A549 (cell line): ENCODE results near the gene DPYSL4.

Experiments
- CBX8 ChIP-seq: fragments of 200-600 bp; sonication (generic); IDR thresholded peaks from 2 replicates; pipeline ENCODE4 v1.6.1; 2016
- RAD21 ChIP-seq, 2 experiments: fragments of >200 bp in 1 of 2; sonication (Bioruptor Twin) in 1 of 2; formaldehyde crosslinking in 1 of 2; IDR thresholded peaks in 1 of 2; conservative IDR thresholded peaks in 1 of 2; 2 replicates in 1 of 2; 3 replicates in 1 of 2; pipeline ENCODE4 v1.6.1; 2012 to 2018; ENCODE audit warnings: inconsistent platforms in 1 of 2
- RNF2 ChIP-seq: fragments of 200-600 bp; sonication (generic); IDR thresholded peaks from 2 replicates; pipeline ENCODE4 v1.6.1; 2016; ENCODE audit warnings: low read depth, mild to moderate bottlenecking, antibody characterized with exemption, moderate library complexity, borderline replicate concordance
- TP53 ChIP-seq: fragments of 250-450 bp; sonication (Bioruptor Pico); IDR thresholded peaks from 2 replicates; pipeline ENCODE4 v1.5.0; 2021; ENCODE audit warnings: mild to moderate bottlenecking, moderate library complexity
- ZNF302 ChIP-seq: fragments of 250-450 bp; sonication (Bioruptor Pico); IDR thresholded peaks from 2 replicates; pipeline ENCODE4 v1.9.0; 2021; ENCODE audit warnings: inconsistent platforms, mild to moderate bottlenecking, moderate library complexity
- TF ChIP-seq, protein P1 (sequence below): fragments of >200 bp; sonication (Bioruptor Twin); formaldehyde crosslinking; IDR thresholded peaks from 3 replicates; pipeline ENCODE4 v1.5.1; 2016
- TF ChIP-seq, protein P2 (sequence below): IDR thresholded peaks from 2 replicates; pipeline ENCODE4 v1.6.1; 2012

DNA sequence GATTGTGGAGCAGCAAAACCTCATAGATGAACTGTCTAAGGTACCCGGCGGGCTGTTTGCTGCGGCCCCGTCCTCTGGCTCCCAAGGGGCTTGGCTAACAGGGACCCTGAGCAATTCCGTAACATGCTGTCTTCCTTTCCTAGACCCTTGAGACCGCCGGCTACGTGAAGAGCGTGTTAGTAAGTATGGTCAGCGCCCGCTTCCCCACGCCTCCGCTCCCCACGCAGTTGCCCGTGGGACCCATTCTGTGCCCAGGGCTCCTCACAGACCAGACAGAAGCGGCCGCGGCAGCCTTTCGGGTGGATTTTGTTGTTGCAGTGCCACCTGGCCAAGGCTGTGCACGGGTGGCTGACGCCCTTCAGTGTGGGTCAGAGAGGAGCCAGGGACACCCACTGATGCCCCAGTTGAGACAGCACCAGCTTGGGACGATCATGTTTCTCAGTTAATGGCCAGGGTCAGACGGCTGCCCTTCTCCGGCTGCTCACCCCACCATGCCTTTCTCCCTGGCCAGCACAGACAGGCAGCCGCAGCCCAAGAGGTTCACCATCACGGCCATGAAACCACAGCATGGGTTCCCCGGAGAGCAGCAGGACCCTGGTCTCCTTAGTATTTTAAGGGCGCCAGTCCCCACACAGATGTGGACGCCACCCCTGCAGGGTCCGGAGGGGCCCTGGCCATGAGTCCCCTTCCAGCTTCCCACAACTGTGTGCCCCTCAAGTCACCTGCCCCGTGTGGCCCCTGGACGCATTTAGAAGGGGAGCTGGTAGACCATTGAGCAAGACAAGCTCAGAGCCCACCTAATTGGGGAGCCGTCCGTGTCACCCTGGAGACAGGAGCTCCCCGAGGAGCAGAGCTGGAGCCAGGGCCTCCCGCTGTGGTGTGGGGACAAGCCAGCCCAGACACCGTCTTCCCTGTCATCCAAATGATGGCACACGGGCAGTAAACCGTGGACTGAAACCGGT is 49.4 kb upstream of the DPYSL4 start:
- TF ChIP-seq, protein P1, sequence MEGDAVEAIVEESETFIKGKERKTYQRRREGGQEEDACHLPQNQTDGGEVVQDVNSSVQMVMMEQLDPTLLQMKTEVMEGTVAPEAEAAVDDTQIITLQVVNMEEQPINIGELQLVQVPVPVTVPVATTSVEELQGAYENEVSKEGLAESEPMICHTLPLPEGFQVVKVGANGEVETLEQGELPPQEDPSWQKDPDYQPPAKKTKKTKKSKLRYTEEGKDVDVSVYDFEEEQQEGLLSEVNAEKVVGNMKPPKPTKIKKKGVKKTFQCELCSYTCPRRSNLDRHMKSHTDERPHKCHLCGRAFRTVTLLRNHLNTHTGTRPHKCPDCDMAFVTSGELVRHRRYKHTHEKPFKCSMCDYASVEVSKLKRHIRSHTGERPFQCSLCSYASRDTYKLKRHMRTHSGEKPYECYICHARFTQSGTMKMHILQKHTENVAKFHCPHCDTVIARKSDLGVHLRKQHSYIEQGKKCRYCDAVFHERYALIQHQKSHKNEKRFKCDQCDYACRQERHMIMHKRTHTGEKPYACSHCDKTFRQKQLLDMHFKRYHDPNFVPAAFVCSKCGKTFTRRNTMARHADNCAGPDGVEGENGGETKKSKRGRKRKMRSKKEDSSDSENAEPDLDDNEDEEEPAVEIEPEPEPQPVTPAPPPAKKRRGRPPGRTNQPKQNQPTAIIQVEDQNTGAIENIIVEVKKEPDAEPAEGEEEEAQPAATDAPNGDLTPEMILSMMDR, result no peak
- TF ChIP-seq, protein P2, sequence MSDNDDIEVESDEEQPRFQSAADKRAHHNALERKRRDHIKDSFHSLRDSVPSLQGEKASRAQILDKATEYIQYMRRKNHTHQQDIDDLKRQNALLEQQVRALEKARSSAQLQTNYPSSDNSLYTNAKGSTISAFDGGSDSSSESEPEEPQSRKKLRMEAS, result no peak
- TF ChIP-seq RAD21 (conservative IDR thresholded peaks at IDR 0.05 in 1 of 2, IDR thresholded peaks at IDR 0.05 in 1 of 2) (no peak), TP53 (CRISPR knock-in tag) (no peak), ZNF302 (CRISPR knock-in tag) (no peak), CBX8 (no peak), RNF2 (no peak)
